NK-92 treated with Interleukin-12 subunit alpha and Interleukin-12 subunit beta, amount 100 ng/mL, for 24 hours (cell line): ENCODE measurements around the gene CORIN.
"Not testable (repeated sequence)": the region's sequence is repeated elsewhere in the genome, so short reads cannot be mapped to it uniquely, and the experiment has no call there.

Experiments
- DNase-seq: peaks from one replicate; lab custom pipeline; 2025; lab: John Stamatoyannopoulos, UW

Gene CORIN

DNA sequence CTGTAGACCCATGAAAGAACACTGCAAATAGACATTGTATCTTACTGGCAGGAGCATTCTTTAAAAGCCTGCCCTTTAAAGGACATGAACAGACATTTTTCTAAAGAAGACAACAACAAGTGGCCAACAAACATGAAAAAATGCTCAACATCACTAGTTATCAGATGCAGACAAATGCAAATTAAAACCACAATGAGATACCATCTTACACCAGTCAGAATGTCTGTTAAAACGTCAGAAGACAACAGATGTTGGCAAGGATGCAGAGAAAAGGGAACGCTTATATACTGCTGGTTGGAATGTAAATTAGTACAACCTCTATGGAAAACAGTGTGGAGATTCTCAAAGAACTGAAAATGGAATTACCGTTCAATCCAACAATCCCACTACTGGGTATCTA, 275.6 kb downstream of the CORIN start:
- DNase-seq = no peak

GRCh38 chr4:47561331-47561730, 276.5 kb downstream of the CORIN start:
- DNase-seq = no peak

GRCh38 chr4:47560682-47561081, 277.2 kb downstream of the CORIN start:
- DNase-seq = no peak

DNA sequence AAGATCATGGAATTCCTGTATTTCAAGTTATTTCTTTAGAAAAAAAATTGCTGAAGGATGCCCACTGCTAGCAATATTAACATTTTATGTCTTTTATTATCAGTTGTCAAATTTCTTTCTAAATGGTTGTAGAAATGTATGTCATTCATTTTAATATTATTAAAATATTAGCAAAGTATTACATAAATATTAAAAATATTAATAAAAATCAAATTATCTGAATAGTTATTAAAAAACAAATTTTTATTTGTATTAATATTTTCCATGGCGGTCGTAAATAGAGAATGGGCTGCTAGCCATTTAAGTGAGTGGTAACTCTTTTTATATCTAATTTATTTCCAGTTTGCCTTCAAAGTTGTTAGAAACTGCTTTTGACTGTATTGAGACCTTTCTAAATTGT, 280.6 kb downstream of the CORIN start:
- DNase-seq = no peak

DNA sequence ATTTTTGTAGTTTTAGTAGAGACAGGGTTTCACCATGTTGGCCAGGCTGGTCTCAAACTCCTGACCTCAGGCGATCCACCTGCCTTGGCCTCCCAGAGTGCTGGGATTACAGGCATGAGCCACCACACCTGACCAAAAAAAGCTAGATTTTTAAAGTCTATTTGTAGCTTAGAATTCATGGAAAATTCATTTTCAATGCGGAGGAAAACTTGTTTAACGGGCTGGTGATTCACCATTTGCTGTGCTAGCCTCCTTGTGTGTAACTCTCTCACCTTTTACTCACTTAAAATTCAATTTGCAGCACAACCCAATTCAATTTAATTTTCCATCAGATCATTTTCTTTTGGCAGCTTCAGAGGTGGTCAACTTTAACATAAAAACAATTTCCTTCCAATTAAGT, 281.9 kb downstream of the CORIN start:
- DNase-seq = not testable (repeated sequence)

DNA sequence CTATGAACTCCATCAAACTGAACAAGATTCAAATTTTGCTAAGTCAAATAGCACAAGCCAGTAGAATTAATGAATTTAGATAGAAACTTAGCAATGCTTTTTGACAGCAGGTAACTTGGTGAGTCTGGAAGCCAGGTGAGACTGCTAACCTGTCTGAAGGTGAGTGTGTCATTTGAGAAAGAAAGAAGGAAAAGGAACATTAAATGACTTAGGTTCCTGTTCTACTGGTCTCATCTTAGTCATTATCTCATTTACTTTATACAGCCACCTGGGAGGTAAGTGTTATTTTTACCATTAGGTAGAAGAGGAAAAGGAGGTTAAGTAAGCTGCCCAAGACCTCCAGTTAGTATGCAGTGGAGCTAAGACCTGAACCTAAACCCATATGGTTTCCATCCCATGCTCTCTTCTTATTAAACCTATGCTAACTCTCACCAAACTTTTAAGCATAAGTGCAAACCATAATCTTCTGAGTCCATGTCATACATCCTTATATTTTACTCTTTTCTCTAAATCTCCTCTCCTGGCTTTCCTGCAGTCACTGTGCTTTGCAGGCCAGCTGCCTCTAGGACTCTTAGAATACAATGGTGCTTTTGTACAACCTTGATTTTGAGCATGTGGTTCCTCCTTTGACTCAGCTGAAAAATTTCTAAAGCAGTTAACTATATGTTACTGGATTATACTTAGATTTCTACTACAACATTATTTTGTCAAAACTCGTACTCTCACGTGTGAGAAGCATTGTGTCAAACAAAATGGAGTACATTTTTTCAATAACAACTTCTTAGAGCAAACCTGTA, 284.3 kb downstream of the CORIN start:
- no peak for DNase-seq

DNA sequence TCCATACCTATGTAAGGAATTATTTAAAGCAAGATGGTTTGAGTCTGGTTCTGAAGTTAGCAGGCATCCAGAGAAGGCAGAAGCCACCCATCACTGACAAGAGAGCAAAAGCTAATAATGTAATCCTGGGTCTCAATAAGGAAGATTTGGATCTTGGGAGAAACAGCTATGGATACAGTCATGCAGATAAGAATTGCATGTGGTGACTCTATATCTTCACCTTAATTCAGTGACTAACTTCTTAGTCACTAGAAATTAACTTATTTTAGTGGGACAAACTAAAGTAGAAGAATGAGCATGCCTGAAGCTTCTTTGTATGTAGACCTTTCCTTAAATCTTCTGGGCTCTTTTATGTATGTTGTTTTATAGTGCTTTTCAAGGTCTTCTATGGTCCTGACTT, 286.2 kb downstream of the CORIN start:
- no peak for DNase-seq

DNA sequence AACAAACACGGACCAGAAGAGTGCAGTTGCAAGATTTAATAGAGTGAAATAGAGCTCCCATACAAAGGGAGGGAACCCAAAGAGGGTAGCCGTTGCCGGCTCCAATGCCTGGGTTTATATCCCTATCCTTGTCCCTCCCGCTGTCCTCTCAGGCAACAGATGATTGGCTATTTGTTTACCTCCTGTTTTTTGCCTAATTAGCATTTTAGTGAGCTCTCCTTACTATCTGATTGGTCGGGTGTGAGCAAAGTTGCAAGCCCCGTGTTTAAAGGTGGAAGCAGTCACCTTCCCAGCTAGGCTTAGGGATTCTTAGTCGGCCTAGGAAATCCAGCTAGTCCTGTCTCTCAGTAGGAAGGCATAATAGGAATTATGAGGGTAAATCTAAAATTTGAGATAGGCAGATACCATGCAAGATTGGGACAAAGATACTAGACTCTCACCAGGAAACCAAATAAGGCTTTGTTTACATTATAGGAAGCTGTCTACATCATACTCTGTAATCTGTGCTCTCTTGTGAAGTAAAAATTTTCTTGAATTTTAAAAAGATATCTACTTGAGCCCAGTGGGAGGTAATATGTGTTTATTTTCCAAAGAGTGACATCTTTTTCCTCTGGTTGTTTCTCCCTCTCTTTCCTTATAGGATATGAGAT, 286.8 kb downstream of the CORIN start:
- no peak for DNase-seq

GRCh38 chr4:47550357-47550756, 287.5 kb downstream of the CORIN start:
- DNase-seq = not testable (repeated sequence)
